Activated CD4-positive, alpha-beta T cell treated with anti-CD3 and anti-CD28 coated beads, Interleukin-2, amount 50 U/mL, for 1 hour (primary cell): Measurements from ENCODE around the gene EHMT2.
"Not testable (repeated sequence)": the region's sequence is repeated elsewhere in the genome, so short reads cannot be mapped to it uniquely, and the experiment has no call there.

Experiments
- DNase-seq: peaks from one replicate; pipeline ENCODE4 v3.0.0-alpha.2; 2020

EHMT2 gene

DNA sequence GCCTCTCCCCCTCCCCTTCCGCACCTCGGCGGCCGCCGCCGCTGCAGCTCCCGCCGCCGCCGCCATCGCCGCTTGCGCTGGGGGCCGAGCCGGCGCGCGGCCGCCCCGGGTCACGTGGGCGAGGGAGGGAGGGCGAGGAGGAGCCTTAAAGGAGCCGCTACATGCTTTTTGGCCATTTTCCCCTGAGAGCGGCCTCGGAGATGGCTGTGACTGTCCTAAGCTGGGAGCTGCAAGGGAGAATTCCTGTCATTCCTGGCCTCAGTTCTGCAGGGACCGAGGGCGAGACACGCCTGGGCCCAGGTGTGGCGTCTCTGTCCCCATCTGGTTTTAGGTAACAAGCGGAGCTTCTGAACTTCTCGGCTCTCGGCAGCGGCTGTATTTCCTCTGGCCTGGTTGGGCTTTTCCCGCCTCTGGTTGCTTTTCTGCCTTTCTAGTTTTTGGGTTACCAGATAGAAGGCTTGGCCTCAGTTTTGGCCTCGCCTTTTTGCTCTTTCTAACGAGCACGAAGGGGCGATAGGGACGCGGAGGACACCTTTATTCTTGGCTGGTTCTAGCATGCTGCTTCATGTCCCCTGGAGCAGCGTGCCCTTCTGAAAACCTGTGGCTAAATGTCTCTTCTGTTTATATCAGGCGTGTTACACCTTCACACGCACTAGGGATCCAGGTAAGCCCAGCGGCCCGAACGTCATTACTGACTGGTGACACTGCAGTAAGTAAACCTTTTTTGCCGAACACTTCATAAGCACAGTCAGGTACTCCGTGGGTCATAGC, at the start of gene EHMT2:
Gene EHMT2 (minus strand): TSS at position 87 of the 771 bp plus-strand sequence. CDS start 21 bp downstream, at position 66.
- DNase-seq, result peak; percentile 79

DNA sequence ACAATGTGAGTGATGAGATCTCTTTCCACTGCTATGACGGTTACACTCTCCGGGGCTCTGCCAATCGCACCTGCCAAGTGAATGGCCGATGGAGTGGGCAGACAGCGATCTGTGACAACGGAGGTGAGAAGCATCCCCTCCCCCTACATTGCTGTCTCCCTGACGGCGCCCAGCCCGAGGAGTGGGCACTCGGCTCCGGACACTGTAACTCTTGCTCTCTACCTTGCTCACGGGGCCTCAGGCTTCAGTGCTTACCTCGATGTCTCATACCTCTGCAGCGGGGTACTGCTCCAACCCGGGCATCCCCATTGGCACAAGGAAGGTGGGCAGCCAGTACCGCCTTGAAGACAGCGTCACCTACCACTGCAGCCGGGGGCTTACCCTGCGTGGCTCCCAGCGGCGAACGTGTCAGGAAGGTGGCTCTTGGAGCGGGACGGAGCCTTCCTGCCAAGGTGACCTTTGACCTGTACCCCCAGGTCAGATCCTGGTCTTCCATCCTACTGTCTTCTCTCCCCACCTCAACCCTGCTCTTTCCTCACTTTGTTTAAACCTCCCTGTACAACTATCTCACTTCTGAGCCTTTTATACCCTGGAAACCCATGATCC, 49.7 kb upstream of the EHMT2 start:
- no peak for DNase-seq

DNA sequence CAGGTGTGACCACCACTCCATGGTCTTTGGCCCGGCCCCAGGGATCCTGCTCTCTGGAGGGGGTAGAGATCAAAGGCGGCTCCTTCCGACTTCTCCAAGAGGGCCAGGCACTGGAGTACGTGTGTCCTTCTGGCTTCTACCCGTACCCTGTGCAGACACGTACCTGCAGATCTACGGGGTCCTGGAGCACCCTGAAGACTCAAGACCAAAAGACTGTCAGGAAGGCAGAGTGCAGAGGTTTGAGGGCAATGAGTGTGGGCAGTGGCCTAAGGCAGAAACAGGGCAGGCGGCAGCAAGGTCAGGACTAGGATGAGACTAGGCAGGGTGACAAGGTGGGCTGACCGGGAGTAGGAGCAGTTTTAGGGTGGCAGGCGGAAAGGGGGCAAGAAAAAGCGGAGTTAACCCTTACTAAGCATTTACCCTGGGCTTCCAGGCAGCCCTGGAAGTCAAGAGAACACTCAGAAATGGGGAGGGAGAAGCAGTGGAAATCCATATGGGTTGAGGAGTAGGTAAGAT, 48.9 kb upstream of the EHMT2 start:
- DNase-seq, result no peak

DNA sequence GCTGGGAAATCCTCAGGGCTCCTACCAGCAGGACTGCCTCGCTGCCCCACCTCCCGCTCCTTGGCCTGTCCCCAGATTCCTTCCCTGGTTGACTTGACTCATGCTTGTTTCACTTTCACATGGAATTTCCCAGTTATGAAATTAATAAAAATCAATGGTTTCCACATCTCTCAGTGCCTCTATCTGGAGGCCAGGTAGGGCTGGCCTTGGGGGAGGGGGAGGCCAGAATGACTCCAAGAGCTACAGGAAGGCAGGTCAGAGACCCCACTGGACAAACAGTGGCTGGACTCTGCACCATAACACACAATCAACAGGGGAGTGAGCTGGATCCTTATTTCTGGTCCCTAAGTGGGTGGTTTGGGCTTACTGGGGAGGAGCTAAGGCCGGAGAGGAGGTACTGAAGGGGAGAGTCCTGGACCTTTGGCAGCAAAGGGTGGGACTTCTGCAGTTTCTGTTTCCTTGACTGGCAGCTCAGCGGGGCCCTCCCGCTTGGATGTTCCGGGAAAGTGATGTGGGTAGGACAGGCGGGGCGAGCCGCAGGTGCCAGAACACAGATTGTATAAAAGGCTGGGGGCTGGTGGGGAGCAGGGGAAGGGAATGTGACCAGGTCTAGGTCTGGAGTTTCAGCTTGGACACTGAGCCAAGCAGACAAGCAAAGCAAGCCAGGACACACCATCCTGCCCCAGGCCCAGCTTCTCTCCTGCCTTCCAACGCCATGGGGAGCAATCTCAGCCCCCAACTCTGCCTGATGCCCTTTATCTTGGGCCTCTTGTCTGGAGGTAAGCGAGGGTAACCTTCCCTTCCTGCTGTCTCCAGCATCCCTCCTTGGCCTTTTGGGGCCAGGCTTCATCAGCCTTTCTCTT, 48.2 kb upstream of the EHMT2 start, which contains the start of gene CFB:
Gene CFB (plus strand): TSS at position 589 of the 863 bp plus-strand sequence. CDS start 127 bp downstream, at position 716.
- no peak for DNase-seq

DNA sequence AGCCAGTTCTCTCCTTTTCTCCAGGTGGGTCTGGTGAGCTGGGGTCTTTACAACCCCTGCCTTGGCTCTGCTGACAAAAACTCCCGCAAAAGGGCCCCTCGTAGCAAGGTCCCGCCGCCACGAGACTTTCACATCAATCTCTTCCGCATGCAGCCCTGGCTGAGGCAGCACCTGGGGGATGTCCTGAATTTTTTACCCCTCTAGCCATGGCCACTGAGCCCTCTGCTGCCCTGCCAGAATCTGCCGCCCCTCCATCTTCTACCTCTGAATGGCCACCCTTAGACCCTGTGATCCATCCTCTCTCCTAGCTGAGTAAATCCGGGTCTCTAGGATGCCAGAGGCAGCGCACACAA, 47.6 kb upstream of the EHMT2 start:
- DNase-seq, result no peak

DNA sequence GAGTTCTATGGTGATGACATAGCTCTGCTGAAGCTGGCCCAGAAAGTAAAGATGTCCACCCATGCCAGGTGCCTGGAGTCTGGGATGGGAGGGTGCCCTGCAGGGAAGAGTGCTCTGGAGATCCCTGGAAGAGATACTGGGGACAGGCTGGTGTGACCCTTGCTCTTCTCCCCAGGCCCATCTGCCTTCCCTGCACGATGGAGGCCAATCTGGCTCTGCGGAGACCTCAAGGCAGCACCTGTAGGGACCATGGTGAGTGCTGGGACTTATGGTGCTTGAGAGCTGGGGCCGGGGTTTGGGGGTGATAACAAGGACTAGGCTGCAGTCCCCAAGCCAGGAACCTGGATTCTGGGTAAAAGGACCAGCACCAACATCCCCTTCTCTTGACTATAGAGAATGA, 46.2 kb upstream of the EHMT2 start:
- no peak for DNase-seq

DNA sequence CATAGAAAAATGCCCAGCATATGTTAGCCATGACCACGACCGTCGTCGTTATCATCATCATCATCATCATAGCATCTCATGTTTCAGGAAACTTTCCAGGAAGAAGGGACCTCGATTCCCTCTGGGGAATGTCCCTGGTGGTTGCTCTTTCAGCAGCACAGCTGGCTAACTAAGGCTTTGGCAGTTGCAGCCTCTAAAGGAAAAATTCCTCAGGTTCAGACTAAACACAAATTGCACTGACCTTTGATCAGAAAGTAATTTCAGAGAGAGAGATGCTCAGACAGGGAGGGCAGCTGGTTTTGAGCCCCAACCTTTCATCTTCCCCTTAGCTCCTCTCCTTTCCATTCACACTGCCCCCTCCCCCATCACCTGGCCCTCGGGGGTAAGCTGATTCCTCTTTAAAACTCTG, 42.8 kb upstream of the EHMT2 start:
- no peak for DNase-seq

DNA sequence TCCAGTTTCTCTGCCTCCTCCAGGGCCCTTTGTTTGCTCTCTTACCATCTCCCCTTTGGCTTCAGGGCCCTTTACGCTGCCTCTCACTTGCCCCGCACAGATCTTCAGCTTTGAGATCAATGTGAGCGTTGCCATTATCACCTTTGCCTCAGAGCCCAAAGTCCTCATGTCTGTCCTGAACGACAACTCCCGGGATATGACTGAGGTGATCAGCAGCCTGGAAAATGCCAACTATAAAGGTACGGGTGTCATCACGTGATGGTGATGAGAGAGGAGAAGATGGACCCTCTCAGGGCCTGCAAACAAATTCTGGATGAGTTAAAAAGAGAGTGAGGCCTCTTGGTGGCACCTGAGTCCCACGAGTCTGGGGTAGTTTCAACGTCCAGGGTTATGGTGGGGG, 38.3 kb upstream of the EHMT2 start:
- no peak for DNase-seq

DNA sequence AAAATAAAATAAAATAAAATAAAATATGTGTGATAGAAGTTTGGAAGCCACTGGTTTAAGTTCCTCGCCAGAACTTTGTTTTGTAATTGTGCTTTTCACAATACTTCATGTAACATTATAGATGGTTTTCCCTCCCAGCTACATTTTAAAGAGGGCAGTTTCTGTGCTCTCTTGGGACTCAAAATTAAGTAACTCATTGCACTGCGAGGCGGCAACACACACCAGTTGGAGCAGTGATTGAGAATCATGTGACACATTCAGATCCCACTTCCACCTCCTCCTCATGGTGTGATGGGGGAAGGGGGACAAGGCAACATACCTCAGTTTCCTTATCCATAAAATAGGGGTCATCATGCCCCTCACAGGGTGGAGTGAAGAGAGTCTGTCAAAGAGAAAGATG, 37.5 kb upstream of the EHMT2 start:
- no peak for DNase-seq

DNA sequence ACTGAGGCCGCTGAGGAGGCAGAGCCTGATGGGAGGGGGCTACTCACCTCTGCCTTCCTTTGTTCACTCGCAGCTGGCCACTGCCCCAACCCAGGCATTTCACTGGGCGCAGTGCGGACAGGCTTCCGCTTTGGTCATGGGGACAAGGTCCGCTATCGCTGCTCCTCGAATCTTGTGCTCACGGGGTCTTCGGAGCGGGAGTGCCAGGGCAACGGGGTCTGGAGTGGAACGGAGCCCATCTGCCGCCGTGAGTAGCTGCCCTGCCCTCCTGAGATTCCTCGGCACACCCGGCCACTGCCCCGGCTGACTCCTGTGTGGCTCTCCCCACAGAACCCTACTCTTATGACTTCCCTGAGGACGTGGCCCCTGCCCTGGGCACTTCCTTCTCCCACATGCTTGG, 36.0 kb upstream of the EHMT2 start:
- DNase-seq, result no peak

DNA sequence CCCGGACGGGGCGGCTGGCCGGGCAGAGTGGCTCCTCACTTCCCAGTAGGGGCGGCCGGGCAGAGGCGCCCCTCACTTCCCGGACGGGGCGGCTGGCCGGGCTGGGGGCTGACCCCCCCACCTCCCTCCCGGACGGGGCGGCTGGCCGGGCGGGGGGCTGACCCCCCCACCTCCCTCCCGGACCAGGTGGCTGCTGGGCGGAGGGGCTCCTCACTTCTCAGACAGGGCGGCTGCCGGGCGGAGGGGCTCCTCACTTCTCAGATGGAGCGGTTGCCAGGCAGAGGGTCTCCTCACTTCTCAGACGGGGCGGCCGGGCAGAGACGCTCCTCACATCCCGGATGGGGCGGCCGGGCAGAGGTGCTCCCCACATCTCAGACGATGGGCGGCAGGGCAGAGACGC, 34.6 kb upstream of the EHMT2 start:
- DNase-seq, result not testable (repeated sequence)

DNA sequence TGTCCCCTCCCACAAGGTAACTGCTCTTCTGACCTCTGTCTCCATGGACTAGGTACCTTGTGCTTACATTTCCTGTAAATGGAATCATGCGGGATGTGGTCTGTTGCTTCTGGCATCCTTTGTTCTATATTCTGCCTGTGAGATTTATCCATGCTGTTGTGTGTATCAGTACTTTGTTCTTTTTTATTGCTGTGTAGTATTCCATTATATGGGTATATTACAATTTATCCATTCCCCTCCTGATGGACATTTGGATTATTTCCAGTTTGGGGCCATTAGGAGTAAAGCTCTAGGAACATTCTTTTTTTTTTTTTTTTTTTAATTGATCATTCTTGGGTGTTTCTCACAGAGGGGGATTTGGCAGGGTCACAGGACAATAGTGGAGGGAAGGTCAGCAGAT, 33.5 kb upstream of the EHMT2 start:
- no peak for DNase-seq

DNA sequence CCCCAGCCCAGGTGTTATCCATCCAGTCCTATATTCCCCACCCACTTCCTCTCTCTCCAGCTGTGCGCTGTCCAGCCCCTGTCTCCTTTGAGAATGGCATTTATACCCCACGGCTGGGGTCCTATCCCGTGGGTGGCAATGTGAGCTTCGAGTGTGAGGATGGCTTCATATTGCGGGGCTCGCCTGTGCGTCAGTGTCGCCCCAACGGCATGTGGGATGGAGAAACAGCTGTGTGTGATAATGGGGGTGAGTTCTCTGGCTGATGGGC, 31.1 kb upstream of the EHMT2 start:
- DNase-seq, result no peak

DNA sequence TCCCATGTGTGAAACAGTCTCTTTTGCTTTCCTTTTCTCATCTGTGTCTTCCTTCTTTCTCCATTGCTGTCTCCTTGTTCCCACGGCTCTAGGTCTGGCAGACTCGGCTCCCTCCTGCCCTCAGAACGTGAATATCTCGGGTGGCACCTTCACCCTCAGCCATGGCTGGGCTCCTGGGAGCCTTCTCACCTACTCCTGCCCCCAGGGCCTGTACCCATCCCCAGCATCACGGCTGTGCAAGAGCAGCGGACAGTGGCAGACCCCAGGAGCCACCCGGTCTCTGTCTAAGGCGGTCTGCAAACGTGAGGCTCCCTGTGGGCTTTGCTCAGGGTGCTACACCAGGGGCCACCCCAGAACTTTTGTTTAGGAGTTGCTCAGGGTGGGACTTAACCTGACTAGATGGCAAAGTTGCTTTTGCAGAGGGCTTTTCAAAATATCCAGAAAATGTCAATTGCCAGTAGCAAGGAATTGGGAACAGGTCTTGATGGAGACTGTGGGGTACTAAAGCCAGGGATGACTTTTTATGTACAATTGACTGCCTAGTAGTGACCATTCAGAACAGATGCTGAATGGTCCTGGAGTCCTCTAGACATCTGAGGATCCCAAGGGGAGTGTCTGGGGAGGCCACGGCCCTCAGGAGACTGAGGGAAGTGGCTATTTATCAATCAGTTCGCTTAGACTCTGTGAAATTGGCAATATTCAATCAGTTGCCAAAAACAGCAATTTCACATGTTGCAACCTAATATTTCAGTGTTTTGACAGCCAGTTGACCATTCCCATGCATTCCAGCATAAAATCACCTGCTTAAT, 30.6 kb upstream of the EHMT2 start:
- no peak for DNase-seq

DNA sequence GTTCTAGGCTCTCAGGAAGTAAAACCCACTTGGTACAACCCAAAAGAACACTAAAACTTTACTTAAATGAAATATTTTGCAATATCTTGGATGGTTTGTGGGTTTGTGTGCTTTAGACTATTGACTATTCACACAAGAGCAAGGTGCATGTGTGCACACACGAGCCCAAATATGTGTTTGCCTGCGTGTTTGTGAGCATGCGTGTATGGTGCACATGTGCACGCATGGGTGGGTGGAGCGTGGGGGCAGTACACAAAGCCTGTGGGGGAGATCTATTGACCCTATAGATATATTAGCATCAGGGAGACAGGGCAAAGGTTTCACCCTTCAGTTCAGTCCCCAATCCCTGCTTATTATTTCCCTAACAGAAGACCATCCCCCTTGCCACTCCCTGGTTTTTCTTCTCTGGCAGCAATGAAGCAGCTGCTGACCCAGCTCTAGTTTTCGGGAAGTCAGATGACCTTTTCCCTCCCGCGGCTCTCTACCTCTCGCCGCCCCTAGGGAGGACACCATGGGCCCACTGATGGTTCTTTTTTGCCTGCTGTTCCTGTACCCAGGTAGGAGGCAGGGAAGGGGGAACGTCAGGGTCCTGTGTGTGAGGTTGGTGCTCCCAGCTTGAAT, 29.9 kb upstream of the EHMT2 start, which contains the start of gene C2:
Gene C2 (plus strand): TSS at position 476 of the 621 bp plus-strand sequence. CDS start 36 bp downstream, at position 512.
- DNase-seq, result no peak

DNA sequence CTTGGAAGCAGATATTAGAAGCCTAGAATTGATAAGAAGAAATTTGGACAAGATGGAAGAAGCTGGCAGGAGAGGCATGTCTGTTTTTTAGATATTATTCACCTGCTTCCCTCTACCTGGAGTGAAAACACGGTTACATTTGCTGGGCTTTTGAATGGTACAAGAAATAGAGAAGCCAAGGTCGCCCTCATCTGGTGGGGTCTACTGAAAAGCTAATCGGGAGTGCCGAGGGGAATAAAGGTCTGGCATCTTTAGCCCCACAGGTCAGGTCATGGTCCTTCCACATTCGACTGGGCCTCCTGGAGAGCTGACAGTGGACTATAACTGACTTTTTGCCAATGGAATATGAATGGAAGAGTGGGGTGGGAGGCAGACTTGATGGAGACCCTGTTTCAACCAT, 25.4 kb upstream of the EHMT2 start:
- DNase-seq, result peak; percentile 17

DNA sequence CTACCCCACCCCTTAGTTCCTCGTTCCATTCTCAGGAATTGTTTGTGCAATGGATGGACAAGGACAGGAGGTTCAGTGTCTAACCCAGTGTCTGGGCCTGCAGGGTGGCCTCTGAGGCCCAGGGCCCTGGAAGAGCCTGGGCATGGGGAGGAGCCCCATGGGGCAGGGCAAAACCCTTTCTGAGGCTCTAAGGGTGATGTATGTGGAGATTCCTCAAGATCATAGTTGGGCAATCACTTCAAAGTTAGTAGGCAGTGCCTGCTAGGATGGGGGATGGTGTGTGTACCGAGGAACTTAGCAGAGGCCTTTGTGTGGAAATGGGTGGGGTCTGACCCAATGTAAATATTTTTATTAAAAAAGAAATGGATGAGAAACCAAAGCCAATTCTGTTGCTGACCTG, 23.3 kb upstream of the EHMT2 start:
- DNase-seq, result no peak

DNA sequence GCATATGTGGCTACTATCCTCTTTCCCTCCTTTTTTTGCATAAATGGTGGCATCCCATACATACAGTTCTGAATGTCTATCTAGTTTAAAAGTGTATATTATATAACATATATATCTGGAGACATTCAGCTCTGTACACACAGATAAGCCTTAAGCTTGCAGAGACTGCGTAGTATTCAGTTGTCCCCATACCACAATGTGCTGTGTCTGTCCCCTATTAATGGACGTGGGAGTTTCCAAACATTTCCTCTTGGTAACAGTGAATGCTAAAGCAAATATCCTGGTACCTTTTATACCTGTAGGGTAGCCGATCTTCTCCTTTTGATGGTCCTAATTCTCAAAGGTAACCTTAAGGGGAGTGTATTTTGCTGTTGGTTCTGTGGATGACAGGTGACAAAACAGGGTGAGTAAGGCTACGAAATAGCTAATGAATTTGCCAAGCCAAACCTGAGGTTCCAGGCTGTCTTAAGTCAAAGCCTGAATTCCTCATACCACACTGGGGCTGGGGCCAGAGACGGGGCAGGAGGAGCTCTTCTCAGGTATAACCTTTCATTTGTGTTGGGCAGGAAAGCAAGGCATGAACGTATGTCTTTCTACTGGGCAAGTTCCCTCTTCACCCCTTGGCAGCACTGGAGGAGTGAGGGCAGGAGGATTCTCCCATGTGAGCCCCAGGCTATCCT, 22.3 kb upstream of the EHMT2 start:
- no peak for DNase-seq

DNA sequence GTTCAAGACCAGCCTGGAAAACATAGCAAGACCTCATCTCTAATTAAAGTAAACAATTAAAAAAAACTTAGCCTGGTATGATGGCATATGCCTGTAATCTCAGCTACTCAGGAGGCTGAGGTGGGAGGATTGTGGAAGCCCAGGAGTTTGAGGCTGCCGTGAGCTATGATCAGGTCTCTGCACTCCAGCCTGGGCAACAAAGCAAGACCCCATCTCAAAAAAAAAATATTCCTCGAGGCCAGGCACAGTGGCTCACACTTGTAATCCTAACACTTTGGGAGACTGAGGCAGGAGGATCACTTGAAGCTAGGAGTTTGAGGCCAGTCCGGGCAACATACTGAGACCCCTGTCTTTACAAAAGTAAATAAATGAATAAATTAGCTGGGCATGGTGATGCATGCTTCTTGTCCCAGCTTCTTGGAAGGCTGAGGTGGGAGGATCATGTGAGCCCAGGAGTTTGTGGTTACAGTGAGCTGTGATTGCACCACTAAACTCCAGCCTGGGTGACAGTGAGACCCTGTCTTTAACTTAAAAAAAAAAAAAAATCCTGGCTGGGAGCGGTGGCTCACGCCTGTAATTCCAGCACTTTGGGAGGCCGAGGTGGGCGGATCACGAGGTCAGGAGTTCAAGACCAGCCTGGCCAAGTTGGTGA, 20.7 kb upstream of the EHMT2 start:
- DNase-seq, result no peak

DNA sequence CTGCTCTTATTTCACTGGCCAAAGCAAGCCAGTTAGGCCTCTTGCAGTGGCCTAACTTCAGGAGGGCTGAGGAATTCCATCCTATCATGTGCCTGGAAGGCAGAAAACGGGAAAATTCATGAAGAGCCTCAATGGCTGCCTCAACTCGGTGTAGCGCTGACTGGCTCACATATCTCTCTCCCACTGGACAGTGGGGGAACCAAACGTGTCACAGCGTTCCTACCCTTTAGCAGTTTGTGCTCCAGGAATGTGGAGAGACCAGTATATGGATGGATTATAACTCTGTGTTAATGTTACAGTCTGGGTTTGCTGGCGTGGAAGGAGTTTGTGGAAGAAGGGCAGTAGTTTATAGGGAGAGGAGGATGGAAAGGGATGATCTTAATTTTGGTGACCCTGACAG, 18.3 kb upstream of the EHMT2 start:
- no peak for DNase-seq

DNA sequence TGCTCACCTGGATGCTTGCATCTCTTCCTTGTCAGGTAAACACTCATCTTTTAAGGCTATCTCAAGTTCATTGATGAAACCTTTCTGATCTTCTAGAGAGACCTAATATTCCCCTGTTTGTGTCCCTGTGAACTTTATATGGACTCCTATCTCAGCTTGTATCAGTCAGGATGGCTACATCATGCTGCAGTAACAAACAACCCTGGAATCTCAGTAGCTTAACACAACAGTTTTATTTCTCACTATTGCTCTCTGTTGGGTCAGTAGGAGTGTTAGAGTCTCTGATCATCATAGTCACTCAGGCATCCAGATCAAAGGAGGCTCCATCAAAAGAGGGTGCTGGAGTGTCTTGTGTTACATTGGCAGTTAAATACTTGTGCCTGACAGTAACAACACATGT, 17.9 kb upstream of the EHMT2 start:
- no peak for DNase-seq
